ENCODE results near the gene GLI1.
A peak's percentile ranks its signal among the peaks of the same experiment; 100 is the strongest.
"Not testable (repeated sequence)": the region's sequence is repeated elsewhere in the genome, so short reads cannot be mapped to it uniquely, and the experiment has no call there.

GLI1 gene

DNA sequence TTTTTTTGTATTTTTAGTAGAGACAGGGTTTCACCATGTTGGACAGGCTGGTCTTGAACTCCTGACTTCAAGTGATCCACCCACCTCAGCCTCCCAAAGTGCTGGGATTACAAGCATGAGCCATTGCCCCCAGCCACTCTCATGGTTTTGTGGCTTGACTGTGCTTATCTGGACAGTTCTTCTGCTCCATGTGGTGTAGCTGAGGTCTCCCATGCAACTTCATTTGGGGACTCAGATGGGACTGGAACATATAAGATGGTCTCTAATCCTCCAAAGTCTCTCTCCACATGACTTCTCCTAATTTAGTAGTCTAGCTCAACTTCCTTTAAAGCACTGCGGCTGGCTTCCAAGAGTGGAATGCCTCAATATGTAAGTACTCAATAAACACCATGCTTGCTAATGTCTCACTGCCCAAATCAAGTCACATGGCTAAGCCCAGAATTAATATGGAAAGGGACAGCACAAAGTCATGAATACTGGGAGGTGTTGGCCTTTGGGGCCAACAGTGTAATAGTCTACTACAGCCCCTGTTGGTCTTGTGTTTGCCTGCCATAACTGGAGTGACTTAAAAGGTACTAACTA lies 17.6 kb upstream of the GLI1 start:
- DNase-seq, result peak; percentile 12

DNA sequence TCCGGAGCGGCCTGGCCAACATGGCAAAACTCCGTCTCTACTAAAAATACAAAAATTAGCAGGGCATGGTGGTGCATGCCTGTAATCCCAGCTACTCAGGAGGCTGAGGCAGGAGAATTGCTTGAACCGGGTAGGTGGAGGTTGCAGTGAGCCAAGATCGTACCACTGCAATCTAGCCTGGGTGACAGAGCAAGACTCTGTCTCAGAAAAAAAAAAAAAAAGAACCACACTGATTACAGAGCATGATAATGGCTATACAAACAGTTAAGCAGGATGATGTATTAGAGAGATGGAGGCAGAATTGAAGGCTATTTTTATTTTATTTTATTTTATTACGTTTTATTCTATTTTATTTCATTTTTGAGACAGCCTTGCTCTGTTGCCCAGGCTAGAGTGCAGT lies 15.2 kb upstream of the GLI1 start:
- not testable (repeated sequence) for DNase-seq

DNA sequence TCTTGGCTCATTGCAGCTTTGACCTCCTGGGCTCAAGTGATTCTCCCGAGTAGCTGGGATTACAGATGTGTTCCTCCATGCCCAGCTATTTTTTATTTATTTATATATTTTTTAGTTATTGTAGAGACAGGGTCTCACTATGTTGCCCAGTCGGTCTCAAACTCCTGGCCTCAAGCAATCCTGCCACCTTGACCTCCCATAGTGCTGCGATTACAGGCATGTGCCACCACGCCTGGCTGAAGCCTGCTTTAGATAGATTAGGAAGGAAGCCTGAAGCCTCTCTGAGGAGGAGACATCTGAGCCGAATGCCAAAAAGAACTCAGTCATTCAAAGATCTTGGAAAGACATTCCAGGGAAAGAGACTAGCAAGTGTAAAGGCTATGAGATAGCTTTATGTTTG lies 14.8 kb upstream of the GLI1 start:
- DNase-seq, result no peak

DNA sequence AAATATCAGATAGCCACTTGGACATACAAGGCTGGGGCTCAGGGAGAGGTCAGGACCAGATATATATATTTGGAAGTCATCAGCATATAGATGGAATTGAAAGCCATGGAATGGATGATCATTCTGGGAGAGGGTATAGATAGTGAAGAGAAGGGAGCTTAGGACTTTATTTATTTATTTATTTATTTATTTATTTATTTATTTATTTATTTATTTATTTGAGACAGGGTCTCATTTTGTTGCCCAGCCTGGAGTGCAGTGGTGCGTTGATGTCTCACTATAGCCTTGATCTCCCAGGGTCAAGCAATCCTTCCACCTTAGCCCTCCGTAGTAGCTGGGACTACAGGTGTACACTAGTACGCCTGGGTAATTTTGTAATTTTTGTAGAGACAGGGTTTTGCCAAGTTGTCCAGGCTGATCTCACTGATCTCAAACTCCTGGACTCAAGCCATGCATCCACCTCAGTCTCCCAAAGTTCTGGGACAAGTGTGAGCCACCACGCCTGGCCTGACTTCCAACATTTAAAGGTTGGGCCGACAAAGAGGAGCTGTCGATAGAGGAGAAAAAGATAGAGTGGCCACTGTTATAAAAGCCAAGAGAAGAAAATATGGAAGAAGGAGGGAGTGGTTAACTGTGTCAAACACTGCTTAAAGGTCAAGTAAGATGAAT lies 13.2 kb upstream of the GLI1 start:
- no peak for DNase-seq

DNA sequence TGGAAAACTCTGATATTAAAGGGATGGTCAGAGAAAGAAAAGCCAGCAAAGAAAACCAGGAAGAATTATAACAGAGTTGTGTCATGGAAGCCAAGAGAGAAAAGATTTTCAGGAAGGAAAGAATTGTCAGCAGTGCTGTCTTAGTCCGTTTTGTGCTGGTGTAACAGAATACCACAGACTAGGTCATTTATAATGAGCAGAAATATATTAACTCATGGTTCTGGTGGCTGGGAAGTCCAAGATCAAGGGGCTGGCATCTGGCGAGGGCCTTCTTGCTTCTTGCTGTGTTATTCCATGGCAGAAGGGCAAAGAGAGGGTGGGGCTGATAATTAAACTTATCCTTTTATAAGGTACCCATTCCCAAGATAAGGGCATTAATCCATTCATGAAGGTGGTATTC lies 10.9 kb upstream of the GLI1 start:
- no peak for DNase-seq

DNA sequence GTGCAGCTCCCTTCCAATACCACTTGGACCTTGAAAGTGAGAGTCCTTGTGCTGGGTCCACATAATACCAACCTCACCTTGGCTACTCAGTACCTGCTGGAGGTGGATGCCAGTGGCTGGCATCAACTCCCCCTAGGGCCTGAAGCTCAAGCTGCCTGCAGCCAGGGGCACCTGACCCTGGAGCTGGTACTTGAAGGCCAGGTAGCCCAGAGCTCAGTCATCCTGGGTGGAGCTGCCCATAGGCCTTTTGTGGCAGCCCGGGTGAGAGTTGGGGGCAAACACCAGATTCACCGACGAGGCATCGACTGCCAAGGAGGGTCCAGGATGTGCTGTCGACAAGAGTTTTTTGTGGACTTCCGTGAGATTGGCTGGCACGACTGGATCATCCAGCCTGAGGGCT lies 10.2 kb upstream of the GLI1 start:
- no peak for DNase-seq

DNA sequence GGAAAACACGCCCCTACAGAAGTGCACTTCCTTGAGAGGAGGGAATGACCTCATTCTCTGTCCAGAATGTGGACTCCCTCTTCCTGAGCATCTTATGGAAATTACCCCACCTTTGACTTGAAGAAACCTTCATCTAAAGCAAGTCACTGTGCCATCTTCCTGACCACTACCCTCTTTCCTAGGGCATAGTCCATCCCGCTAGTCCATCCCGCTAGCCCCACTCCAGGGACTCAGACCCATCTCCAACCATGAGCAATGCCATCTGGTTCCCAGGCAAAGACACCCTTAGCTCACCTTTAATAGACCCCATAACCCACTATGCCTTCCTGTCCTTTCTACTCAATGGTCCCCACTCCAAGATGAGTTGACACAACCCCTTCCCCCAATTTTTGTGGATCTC lies 9.5 kb upstream of the GLI1 start:
- DNase-seq, result no peak

DNA sequence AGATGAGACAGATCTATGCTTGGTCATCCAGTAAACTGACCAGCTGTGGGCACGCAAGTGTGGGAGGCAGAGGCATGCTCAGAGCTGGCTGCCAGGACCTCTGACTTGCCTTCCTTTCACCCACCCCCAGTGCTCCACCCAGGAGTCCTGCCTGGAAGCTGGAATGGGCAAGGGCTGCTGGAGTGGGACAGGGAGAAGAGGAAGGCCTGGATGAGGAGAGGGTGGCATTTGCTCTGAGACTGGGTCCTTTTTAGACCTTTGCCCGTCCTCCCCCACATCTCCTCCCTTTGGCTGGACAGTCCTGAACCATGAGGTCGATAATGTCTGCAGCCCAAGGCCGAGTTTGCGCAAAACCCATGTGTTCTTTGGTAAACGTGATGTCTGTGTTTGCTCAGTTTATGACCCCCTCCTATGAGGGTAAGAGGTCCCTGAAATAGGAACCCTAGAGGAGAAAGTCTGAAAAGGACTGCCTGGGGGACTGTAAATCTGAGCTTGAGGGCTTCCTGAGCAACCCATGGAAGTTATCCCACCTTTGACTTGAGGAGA lies 8.3 kb upstream of the GLI1 start:
- peak; percentile 30 for DNase-seq

DNA sequence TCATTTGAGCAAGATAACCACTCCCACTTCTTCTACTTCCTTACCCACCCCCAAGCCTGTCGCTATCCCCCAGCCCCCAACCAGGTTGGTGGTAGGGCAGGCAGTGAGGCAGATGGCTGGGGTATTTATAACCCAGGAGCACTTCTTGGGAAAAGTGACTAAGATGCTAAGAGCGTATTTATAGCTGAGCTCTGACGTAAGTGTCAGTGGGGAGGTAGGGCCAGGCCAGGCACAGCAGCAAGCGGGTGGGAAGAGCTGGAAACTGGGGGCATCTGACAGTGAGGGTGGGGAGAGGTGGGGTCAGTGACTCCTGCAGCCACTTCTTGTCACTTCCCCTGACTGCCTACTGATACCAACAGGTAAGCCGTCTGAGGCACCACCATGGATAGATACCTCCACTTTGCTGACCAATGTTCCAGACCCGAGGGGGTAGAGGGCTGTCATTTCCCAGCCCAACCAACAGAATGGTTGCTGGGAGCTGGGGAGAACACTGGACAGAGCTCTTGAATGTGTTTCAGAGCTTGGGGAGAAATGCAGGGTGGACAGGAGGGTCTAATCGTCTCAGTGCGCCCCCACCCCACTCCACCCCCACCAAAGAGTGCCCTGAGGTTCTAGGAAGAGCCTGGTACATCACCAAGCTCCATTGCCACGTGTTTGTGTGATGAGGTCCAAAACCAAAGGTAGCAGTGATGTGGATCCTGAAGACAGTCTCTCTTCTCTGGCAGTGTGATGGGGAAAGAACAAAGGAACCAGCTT lies 7.2 kb upstream of the GLI1 start:
- peak; percentile 90 for DNase-seq

DNA sequence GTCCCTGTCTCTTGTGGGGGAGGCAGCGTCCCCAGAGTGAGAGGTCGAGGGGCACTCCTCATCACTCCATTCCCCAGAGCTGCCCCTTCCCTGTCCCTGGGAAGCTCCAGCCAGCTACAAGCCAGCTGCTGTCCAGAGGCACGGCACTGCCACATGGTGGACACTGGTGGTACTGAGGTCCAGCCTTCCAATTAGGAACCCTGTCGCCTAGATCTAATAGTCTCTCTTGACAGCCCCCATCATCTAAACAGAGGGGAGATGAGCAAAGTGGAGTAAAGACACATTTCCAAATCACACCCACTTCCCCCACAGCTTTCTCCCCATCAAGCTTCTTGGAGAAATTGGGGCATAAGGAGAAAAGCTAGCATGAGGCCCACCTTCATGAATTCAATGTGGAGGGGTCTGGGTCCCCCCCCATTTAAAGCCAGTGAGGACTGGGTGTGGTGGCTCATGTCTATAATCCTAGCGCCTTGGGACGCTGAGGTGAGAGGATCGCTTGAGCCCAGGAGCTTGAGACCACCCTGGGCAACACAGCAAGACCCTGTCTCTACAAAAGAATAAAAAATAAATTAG lies 6.6 kb upstream of the GLI1 start:
- peak; percentile 83 for DNase-seq

DNA sequence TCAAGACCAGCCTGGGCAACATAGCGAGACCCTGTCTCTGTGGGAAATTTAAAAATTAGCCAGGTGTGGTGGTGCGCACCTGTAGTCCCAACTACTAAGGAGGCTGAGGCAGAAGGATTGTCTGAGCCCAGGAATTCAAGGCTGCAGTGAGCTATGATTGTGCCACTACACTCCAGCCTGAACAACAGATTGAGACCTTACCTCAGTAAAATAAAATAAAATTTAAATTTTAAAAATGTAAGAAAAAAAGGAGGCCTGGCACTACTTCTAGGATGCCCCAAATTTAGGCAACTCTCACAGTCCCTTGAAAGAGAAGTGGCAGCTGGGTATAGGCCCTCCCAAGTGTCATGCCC lies 5.4 kb upstream of the GLI1 start:
- no peak for DNase-seq

DNA sequence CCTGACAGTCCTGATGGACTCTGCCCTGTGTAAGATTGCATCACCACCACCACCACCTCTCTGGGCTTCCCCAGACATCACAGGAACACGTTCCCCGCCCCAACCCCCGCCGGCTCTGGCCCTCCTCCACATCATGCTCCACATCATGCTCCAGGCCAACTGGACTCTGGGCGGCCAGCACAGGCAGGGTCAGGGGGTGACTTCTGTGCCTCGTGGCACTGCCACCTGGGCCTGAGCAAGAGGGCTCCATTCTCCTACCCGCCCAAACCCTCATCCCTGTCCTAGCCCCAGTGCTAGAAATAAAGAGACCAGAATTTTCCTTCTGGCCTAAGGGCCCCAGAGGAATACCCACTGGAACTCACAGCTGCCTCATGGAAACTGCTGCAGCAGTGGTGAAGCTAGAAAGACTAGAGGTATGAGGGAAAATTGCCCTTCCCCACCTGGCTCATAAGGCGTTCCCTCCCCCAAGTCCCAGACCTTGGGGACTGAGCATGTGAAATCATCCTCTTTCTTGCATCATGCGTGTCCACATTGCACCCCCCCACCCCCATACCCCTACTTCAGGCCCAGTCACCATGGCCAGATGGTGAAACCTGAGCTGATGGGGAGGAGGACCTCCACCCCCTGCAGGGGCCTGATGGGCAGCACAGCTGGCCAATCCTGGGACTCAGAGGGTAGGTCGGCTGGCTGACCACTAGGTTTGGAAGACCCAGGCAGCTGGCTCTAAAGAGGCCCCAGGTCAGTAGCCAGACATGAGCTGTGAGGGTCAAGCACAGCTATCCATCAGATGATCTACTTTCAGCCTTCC lies 4.8 kb upstream of the GLI1 start, which contains the start of gene INHBE:
INHBE (plus strand) TSS at position 742 of the 808 bp plus-strand sequence. CDS start 230 bp downstream, outside the sequence.
- DNase-seq, result peak; percentile 81

DNA sequence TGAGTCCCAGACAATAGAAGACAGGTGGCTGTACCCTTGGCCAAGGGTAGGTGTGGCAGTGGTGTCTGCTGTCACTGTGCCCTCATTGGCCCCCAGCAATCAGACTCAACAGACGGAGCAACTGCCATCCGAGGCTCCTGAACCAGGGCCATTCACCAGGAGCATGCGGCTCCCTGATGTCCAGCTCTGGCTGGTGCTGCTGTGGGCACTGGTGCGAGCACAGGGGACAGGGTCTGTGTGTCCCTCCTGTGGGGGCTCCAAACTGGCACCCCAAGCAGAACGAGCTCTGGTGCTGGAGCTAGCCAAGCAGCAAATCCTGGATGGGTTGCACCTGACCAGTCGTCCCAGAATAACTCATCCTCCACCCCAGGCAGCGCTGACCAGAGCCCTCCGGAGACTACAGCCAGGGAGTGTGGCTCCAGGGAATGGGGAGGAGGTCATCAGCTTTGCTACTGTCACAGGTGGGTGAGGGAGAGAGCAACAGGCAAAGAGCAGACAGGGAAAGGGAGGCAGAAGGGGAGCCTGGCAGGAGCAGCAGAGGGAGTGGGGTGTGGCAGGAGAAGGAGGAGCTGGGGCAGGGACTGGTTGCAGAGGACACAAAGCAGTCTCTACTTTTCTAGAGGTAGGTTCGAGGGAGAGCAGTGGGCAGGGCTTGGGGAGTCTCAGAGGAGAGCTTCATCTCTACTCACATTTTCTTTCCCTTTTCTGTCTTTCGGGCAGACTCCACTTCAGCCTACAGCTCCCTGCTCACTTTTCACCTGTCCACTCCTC lies 4.0 kb upstream of the GLI1 start:
- no peak for DNase-seq

DNA sequence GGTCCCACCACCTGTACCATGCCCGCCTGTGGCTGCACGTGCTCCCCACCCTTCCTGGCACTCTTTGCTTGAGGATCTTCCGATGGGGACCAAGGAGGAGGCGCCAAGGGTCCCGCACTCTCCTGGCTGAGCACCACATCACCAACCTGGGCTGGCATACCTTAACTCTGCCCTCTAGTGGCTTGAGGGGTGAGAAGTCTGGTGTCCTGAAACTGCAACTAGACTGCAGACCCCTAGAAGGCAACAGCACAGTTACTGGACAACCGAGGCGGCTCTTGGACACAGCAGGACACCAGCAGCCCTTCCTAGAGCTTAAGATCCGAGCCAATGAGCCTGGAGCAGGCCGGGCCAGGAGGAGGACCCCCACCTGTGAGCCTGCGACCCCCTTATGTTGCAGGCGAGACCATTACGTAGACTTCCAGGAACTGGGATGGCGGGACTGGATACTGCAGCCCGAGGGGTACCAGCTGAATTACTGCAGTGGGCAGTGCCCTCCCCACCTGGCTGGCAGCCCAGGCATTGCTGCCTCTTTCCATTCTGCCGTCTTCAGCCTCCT lies 3.4 kb upstream of the GLI1 start:
- DNase-seq, result peak; percentile 51

DNA sequence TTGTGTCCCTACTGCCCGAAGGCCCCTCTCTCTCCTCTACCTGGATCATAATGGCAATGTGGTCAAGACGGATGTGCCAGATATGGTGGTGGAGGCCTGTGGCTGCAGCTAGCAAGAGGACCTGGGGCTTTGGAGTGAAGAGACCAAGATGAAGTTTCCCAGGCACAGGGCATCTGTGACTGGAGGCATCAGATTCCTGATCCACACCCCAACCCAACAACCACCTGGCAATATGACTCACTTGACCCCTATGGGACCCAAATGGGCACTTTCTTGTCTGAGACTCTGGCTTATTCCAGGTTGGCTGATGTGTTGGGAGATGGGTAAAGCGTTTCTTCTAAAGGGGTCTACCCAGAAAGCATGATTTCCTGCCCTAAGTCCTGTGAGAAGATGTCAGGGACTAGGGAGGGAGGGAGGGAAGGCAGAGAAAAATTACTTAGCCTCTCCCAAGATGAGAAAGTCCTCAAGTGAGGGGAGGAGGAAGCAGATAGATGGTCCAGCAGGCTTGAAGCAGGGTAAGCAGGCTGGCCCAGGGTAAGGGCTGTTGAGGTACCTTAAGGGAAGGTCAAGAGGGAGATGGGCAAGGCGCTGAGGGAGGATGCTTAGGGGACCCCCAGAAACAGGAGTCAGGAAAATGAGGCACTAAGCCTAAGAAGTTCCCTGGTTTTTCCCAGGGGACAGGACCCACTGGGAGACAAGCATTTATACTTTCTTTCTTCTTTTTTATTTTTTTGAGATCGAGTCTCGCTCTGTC lies 2.7 kb upstream of the GLI1 start:
- DNase-seq, result peak; percentile 11

DNA sequence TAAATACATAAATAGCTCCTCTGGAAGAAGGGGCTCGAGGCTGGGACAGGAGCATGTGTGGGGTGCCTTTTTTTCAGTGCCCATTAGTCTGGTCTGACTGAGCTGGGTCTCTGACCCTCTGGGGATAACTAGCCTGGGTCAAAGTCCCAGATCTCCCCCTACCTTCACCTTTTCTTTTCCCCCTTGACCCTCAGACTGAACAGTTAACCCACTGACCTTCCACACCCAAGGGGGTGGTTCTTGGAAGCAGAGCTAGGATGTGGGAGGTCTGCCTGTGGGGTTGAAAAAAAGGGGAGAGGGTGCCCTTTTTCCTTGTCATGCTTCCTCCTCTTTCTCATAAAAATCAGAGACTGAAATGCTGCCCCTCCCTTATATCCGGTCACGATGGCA lies 925 bp upstream of the GLI1 start:
- no peak for DNase-seq

DNA sequence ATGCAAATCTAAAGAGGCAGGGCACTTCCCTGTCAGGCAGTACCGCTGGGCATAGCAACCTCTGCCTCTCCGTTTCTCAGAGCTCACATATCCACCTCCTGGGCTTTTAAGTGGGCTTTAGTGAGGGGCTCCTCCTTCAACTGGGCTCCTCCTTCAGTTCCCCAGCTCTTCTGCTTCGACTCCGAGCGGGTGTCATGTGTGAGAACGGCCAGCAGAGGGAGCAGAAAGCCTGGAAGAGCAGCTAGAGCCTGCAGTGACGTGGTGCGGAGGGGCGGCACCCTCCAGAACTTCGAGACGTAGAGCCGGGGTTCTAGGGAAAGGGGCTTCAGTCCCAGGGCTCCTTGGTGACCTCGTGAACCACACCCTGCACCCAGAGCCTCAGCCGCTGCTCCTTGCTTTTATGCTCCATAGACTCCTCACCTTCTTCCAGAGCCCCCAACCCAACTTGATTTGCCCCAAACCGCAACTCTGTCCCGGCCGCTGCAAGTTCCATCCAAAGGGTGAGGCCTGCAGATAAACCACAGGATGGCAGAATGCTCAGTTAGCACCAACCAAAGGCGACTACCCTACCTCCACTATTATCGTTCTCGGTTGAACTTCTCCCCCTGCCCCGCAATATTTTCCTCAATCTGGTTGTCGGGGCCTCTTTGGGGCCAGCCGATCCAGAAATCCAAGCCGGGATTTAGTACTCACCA lies 383 bp upstream of the GLI1 start:
- peak; percentile 95 for DNase-seq

DNA sequence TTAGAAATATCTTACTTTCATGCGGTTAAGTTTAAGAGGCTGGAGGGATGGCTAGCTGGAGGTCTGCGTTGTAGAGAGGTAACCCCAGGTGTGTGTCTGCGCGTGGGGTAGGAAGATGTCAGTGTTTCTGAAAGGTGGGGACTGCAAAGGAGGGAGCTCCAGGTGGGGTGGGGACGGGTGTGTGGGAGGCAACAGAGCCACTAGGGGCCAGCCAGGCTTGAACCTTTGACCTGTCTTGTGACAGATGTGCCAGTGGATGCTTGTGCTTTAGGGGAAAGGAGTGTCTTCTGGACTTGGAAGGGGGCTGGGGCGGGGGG lies 841 bp downstream of the GLI1 start:
- no peak for DNase-seq

DNA sequence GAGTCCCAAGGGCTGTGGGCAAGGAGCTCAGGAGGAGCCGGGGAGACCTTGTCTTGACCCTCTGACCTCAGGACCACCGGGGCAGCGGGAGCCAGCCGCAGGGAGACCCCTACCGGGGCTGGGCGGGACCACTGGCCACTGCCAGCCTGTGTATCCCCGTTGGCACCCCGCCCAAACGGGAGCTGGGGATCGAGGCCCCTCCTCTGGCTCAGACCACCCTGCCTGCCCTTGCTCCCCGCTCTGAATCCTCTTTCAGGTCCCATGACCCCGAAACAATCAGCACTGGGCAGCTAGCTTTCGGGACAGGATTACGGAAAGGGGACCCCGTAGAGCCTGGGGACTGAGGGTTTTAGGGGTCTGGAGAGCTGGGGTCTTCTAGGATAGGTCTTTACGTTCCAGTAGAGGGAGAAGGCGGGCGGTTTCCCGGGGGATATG lies 1.3 kb downstream of the GLI1 start:
- no peak for DNase-seq

DNA sequence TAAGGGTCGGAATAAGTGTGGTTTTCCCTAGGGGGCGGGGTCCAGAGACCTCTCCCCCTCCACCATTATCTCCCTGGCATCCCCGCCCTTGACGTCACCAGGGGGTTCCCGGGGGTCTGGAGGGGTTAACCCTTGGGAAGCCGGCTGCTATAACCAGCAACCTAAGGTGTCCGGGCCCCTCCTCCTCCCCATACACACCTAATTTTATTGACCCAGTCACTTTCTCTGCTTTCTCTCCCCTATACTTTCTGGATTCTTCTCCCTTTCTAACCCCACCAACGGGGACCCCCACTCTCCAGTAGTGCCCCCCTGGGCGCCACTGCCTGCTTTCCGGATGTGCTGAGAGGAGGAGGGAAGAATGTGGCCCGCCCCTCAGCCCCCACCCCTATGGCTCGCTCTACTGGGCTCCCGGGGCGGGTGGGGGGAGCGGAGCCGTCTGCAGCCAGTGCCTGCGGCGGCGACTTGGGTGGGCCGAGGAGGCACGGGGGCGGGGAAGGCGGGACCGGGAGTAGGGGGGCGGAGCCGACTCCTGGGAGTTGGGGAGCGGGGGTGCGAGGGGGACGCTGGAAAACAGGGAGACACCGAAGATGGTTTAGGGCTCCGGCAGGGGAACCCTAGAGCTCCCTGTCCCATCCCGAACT lies 1.8 kb downstream of the GLI1 start:
- DNase-seq, result peak; percentile 73

Data from EL (cell line).